Central memory CD8-positive, alpha-beta T cell (primary cell): ENCODE measurements around the gene GPALPP1.
"Not testable (repeated sequence)": the region's sequence is repeated elsewhere in the genome, so short reads cannot be mapped to it uniquely, and the experiment has no call there.

ENCODE experiments used
- ATAC-seq: fragments of 150-1000 bp; cut with Tn5 transposase; replicated peaks from 2 replicates; pipeline ENCODE4 v1.10.0; 2022; ENCODE audit warnings: mild to moderate bottlenecking, moderate FRiP score, moderate number of reproducible peaks; ENCODE audit not compliant: poor library complexity, severe bottlenecking; ENCODE audit errors: extremely low read depth
- DNase-seq, 2 donors: peaks; one replicate each; pipeline ENCODE4 v3.0.0; 2021; ENCODE audit warnings: low spot score in 2 of 2
- H3K27ac Mint-ChIP-seq: one replicate; pipeline ENCODE4 v1.8.0; 2022; ENCODE audit warnings: low read depth, mild to moderate bottlenecking, moderate library complexity, mixed read lengths
- H3K27me3 Mint-ChIP-seq: one replicate; pipeline ENCODE4 v1.8.0; 2022; ENCODE audit warnings: mixed read lengths
- H3K36me3 Mint-ChIP-seq: one replicate; pipeline ENCODE4 v1.8.0; 2022; ENCODE audit warnings: mild to moderate bottlenecking, moderate library complexity, mixed read lengths; ENCODE audit not compliant: insufficient read depth
- H3K4me1 Mint-ChIP-seq: one replicate; pipeline ENCODE4 v1.8.0; 2022; ENCODE audit warnings: mixed read lengths
- H3K4me3 Mint-ChIP-seq: one replicate; pipeline ENCODE4 v1.8.0; 2022; ENCODE audit warnings: mild to moderate bottlenecking, moderate library complexity, mixed read lengths
- H3K9me3 Mint-ChIP-seq: one replicate; pipeline ENCODE4 v1.8.0; 2022; ENCODE audit warnings: mixed read lengths

GPALPP1 gene

GRCh38 chr13:45019981-45020380, 30.6 kb downstream of the GPALPP1 start:
- not testable (repeated sequence) for H3K9me3 Mint-ChIP-seq, H3K27ac Mint-ChIP-seq, H3K4me1 Mint-ChIP-seq, ATAC-seq, DNase-seq, H3K27me3 Mint-ChIP-seq, H3K4me3 Mint-ChIP-seq
- peaks cover 47% of the 10 kb centered on the region for H3K36me3 Mint-ChIP-seq

- Mint-ChIP-seq H3K36me3 (peaks cover 40% of the 10 kb centered on the region), H3K9me3 (no peaks in the 10 kb centered on the region), H3K4me1 (no peaks in the 10 kb centered on the region), H3K27ac (no peak overlapping the region), H3K27me3 (no peaks in the 10 kb centered on the region), H3K4me3 (no peak overlapping the region)
- ATAC-seq (no peak), DNase-seq (no peak)
Measured at GRCh38 chr13:45021250-45021649, 31.9 kb downstream of the GPALPP1 start.

- Mint-ChIP-seq H3K4me1 (no peaks in the 10 kb centered on the region), H3K36me3 (peaks cover 35% of the 10 kb centered on the region), H3K27ac (no peak overlapping the region), H3K4me3 (no peak overlapping the region), H3K27me3 (no peaks in the 10 kb centered on the region), H3K9me3 (no peaks in the 10 kb centered on the region)
- no peak for DNase-seq
- no peak for ATAC-seq
Measured at GRCh38 chr13:45024847-45025246, 35.5 kb downstream of the GPALPP1 start.

- ATAC-seq (no peak), DNase-seq (no peak)
- Mint-ChIP-seq H3K36me3 (peaks cover 8% of the 10 kb centered on the region), H3K4me1 (no peaks in the 10 kb centered on the region), H3K27ac (no peak overlapping the region), H3K9me3 (no peaks in the 10 kb centered on the region), H3K4me3 (no peak overlapping the region), H3K27me3 (no peaks in the 10 kb centered on the region)
Measured at GRCh38 chr13:45034342-45034741, 45.0 kb downstream of the GPALPP1 start.

GRCh38 chr13:45036206-45036605, 46.9 kb downstream of the GPALPP1 start:
- H3K36me3 Mint-ChIP-seq: peaks cover 6% of the 10 kb centered on the region
- no peaks in the 10 kb centered on the region for H3K4me1 Mint-ChIP-seq
- no peak overlapping the region for H3K4me3 Mint-ChIP-seq
- no peaks in the 10 kb centered on the region for H3K27me3 Mint-ChIP-seq
- DNase-seq (no peak), ATAC-seq (no peak)
- H3K9me3 Mint-ChIP-seq: no peaks in the 10 kb centered on the region
- H3K27ac Mint-ChIP-seq: no peak overlapping the region

- Mint-ChIP-seq H3K4me1 (no peaks in the 10 kb centered on the region), H3K4me3 (no peak overlapping the region), H3K27me3 (peaks cover 14% of the 10 kb centered on the region), H3K27ac (no peak overlapping the region), H3K9me3 (no peaks in the 10 kb centered on the region), H3K36me3 (no peaks in the 10 kb centered on the region)
- DNase-seq: no peak
- ATAC-seq: no peak
Measured at GRCh38 chr13:45040173-45040572, 50.8 kb downstream of the GPALPP1 start.

- Mint-ChIP-seq H3K4me3 (no peak overlapping the region), H3K36me3 (no peaks in the 10 kb centered on the region), H3K4me1 (no peaks in the 10 kb centered on the region), H3K27ac (no peak overlapping the region), H3K9me3 (no peaks in the 10 kb centered on the region), H3K27me3 (peaks cover 14% of the 10 kb centered on the region)
- ATAC-seq (no peak), DNase-seq (no peak)
Measured at GRCh38 chr13:45040622-45041021, 51.3 kb downstream of the GPALPP1 start.

GRCh38 chr13:45042539-45042938, 53.2 kb downstream of the GPALPP1 start:
- DNase-seq (no peak), ATAC-seq (no peak)
- H3K4me3 Mint-ChIP-seq: no peak overlapping the region
- H3K4me1 Mint-ChIP-seq: peaks cover 5% of the 10 kb centered on the region
- no peaks in the 10 kb centered on the region for H3K9me3 Mint-ChIP-seq
- H3K36me3 Mint-ChIP-seq: no peaks in the 10 kb centered on the region
- H3K27ac Mint-ChIP-seq: no peak overlapping the region
- H3K27me3 Mint-ChIP-seq: peaks cover 14% of the 10 kb centered on the region

GRCh38 chr13:45046445-45046844, 57.1 kb downstream of the GPALPP1 start:
- Mint-ChIP-seq H3K4me3 (no peak overlapping the region), H3K27me3 (peaks cover 14% of the 10 kb centered on the region), H3K27ac (no peak overlapping the region), H3K4me1 (peaks cover 6% of the 10 kb centered on the region), H3K36me3 (no peaks in the 10 kb centered on the region), H3K9me3 (no peaks in the 10 kb centered on the region)
- ATAC-seq (no peak), DNase-seq (no peak)

GRCh38 chr13:45047394-45048310, 58.3 kb downstream of the GPALPP1 start:
- H3K27ac Mint-ChIP-seq: no peak overlapping the region
- DNase-seq (peak; percentile 57 to 66), ATAC-seq (peak; percentile 90)
- H3K4me1 Mint-ChIP-seq: peaks cover 6% of the 10 kb centered on the region
- H3K27me3 Mint-ChIP-seq: peaks cover 14% of the 10 kb centered on the region
- H3K9me3 Mint-ChIP-seq: no peaks in the 10 kb centered on the region
- H3K36me3 Mint-ChIP-seq: no peaks in the 10 kb centered on the region
- H3K4me3 Mint-ChIP-seq: peak overlapping the region; percentile 49

- H3K27me3 Mint-ChIP-seq: peaks cover 6% of the 10 kb centered on the region
- ATAC-seq (no peak), DNase-seq (no peak)
- peaks cover 6% of the 10 kb centered on the region for H3K4me1 Mint-ChIP-seq
- H3K9me3 Mint-ChIP-seq: no peaks in the 10 kb centered on the region
- H3K4me3 Mint-ChIP-seq: no peak overlapping the region
- H3K36me3 Mint-ChIP-seq: no peaks in the 10 kb centered on the region
- H3K27ac Mint-ChIP-seq: no peak overlapping the region
Measured at GRCh38 chr13:45048890-45049407, 59.6 kb downstream of the GPALPP1 start.

- no peak overlapping the region for H3K4me3 Mint-ChIP-seq
- ATAC-seq: no peak
- DNase-seq: no peak
- no peaks in the 10 kb centered on the region for H3K9me3 Mint-ChIP-seq
- peaks cover under 1% of the 10 kb centered on the region for H3K27me3 Mint-ChIP-seq
- no peak overlapping the region for H3K27ac Mint-ChIP-seq
- no peaks in the 10 kb centered on the region for H3K36me3 Mint-ChIP-seq
- H3K4me1 Mint-ChIP-seq: peaks cover 6% of the 10 kb centered on the region
Measured at GRCh38 chr13:45049478-45049877, 60.1 kb downstream of the GPALPP1 start.

GRCh38 chr13:45051315-45051714, 62.0 kb downstream of the GPALPP1 start:
- no peak for ATAC-seq
- Mint-ChIP-seq H3K27me3 (no peaks in the 10 kb centered on the region), H3K9me3 (no peaks in the 10 kb centered on the region), H3K4me1 (peaks cover 12% of the 10 kb centered on the region), H3K4me3 (no peak overlapping the region), H3K36me3 (no peaks in the 10 kb centered on the region), H3K27ac (peak overlapping the region; percentile 2)
- DNase-seq: no peak
